Peyer's patch (tissue), 4 donors: ENCODE results near the gene TMEM81.

Source experiments
- CTCF ChIP-seq, 6 experiments: fragments of 450-650 bp in 4 of 6; fragments of 200-600 bp in 2 of 6; sonication (generic) in 1 of 6; IDR thresholded peaks; one replicate each; pipeline ENCODE4 v1.5.1; 2017 to 2019; ENCODE audit warnings: antibody characterized with exemption in 6 of 6, mild to moderate bottlenecking in 3 of 6, moderate library complexity in 1 of 6
- POLR2A ChIP-seq, 2 donors: fragments of 450-650 bp; IDR thresholded peaks; one replicate each; pipeline ENCODE4 v1.5.1; 2017; ENCODE audit warnings: antibody characterized with exemption in 2 of 2, mild to moderate bottlenecking in 2 of 2, moderate library complexity in 2 of 2

- TF ChIP-seq CTCF (IDR thresholded peaks at IDR 0.05) (no peak), POLR2A (IDR thresholded peaks at IDR 0.05) (no peak)
These were observed 6.9 kb upstream of the TMEM81 start for GRCh38 chr1:205091043-205091740.
